GM08714 (cell line): ENCODE data around the gene SNED1.

Source experiments
- H3K4me3 ChIP-seq: fragments of 200-500 bp; sonication (Bioruptor generic); 2 replicates; pipeline ENCODE4 v1.5.1; 2014; ENCODE audit warnings: mild to moderate bottlenecking, low read length, inconsistent platforms
- ZNF274 ChIP-seq: IDR thresholded peaks from 2 replicates; pipeline ENCODE4 v1.6.1; 2012; ENCODE audit warnings: mild to moderate bottlenecking, low read depth, low read length

Gene SNED1

GRCh38 chr2:241037498-241037897 lies 39.1 kb downstream of the SNED1 start:
- no peak overlapping the region for H3K4me3 ChIP-seq
- no peak for TF ChIP-seq ZNF274

DNA sequence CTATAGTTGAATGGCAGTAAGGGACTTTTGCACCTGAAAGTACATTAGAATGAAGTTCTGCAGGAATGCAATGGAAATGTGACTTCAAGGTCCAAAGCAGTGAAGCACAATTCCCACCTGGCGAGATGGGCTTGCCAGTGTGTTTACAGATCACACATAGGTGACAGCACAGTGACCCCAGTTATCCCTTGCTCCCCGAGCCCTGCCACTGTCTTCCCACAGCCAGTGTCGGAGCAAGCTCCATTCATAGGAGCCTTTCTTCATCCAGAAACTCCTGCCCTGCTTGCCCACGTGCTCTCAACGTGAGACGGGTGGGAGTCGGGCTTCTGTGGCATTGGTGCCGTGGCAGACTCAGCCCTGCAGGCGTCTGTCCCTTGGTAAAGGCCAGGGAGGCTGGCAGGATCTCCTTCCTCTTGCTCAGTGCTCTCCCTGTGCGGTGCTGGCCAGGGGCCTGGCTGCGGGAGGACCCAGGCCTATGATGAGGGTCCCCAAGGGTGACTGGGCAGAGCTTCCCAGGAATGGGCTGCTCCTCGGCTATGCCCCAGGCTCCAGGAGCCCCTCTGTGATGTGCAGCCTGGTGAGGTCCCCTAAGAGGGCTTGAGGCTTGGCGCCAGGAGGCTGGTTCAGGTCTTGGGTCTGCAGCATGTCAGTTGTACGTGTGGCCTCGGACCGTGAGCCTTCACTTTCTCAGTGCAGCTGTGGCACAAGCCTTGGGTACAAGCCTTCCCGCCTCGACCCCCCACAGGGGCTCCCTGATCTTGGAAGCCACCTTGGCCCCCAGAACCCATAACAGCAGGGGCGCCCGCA lies 40.2 kb downstream of the SNED1 start:
- H3K4me3 ChIP-seq, result no peak overlapping the region
- no peak for TF ChIP-seq ZNF274

DNA sequence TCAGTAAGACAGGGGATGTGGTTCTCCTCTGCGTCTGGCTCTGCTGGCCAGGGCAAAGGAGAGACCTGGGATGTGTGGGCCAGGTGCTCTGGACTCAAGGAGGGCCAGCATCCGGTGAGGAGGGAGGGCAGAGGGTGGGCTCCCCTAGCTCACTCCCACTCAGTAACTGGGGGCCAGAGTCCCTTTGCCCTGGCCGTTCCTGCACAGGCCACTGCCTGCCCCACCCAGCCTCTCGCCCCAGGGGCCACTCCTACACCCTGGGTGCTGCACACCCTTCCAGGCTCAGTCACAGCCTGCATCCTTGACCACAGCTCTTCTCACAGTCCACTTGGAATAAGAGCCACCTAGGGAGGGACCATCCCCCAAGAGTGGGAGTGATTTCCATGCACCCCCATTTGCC lies 41.0 kb downstream of the SNED1 start:
- TF ChIP-seq ZNF274, result no peak
- no peak overlapping the region for H3K4me3 ChIP-seq

GRCh38 chr2:241040081-241040803 lies 41.8 kb downstream of the SNED1 start:
- H3K4me3 ChIP-seq, result no peak overlapping the region
- no peak for TF ChIP-seq ZNF274

DNA sequence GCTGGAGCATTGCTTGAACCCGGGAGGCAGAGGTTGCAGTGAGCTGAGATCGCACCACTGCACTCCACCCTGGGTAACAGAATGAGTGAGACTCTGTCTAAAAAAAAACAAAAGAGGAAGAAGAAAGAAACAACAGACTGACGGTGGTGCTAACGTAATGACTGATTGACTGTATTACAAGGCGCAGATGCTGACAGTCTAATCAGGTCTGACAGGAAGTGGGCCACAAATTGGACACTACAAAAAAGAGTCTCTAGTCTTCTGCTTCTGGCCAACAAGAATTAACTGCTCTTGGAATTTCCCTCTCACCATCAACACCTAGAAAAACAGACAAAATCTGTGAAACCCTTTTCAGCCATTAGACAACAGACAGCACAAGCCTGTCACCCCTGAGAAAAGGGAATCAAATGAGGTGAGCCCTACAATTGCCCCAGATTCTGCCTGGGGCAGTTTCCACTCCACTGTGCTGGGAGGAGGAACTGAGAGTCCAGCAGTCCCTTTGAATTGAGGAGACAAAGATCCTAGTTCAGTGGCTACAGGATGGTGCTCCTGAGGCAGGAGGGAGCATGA lies 43.3 kb downstream of the SNED1 start:
- no peak for TF ChIP-seq ZNF274

GRCh38 chr2:241043581-241043980 lies 45.2 kb downstream of the SNED1 start:
- no peak for TF ChIP-seq ZNF274
- H3K4me3 ChIP-seq, result no peak overlapping the region

More for the DNA sequence above, 43.3 kb downstream of the SNED1 start:
- no peak overlapping the region; the same call in 1 of the 2 replicates for H3K4me3 ChIP-seq

DNA sequence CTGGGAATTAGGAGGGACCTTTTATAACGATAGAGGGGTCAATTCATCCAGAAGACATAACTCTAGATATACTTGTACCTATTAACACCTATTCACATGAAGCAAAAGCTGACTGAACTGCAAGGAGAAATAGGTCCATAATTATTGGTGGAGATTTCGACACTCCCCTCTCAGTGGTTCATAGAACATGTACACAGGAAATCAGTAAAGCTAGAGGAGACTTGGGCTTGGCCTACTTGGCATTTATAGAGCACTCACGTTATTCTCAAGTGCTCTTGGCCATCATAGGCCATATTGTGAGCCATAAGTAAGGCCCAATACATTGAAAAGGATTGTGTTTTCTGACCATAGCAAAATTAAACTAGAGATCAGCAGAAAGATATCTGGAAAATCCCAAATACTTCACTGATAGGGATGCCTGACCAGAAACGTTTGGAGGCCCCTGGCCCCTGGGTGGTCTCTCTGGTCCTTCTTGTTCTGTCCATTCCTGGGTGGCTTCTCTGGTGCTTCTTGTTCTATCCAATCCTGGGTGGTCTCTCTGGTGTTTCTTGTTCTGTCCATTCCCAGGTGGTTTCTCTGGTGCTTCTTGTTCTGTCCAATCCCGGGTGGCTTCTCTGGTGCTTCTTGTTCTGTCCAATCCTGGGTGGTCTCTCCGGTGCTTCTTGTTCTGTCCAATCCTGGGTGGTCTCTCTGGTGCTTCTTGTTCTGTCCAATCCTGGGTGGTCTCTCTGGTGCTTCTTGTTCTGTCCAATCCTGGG lies 49.0 kb downstream of the SNED1 start:
- TF ChIP-seq ZNF274, result no peak
- no peak overlapping the region for H3K4me3 ChIP-seq

GRCh38 chr2:241048149-241048948 lies 49.9 kb downstream of the SNED1 start:
- TF ChIP-seq ZNF274, result no peak
- H3K4me3 ChIP-seq, result no peak overlapping the region

GRCh38 chr2:241048949-241049343 lies 50.5 kb downstream of the SNED1 start:
- no peak for TF ChIP-seq ZNF274
- H3K4me3 ChIP-seq, result no peak overlapping the region

DNA sequence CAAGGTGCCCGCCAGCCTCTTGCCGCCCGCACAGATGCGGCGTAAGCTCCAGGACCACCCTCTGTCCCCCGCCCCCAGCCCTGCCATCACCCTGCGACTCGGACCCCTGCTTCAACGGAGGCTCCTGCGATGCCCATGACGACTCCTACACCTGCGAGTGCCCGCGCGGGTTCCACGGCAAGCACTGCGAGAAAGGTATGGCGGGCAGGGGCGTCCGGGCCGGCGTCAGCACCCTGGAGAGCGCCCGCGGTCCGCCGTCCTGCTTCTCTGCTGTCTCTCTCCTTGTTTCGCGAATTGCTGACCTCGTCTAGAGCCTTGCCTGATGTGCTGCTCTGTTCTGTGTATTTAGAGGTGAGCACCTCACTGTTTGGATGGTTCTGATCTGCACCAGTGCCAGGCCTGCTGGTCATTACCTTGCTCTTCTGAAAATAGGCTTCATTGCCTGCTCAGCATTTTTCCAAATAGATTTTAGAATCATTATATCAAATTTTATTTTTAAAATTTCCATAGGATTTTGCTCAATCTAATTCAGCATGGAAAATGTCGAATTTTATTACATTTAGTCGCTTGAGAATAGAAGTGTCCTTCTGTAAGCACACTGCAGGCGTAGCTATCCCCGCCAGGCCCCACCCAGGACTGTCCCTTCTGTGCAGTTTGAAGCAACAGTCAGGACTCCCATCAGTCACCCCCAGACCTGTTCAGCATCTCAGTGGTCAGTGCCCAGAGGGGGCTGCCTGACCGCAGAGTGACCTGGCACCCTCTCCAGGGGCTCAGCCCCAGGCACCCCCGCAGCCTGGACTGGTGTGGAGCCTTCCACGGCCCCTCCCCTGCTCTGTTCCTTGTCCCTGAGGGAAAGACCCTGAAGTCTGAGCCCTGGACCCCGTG lies 51.6 kb downstream of the SNED1 start:
- no peak for TF ChIP-seq ZNF274

GRCh38 chr2:241050624-241051577 lies 52.5 kb downstream of the SNED1 start:
- H3K4me3 ChIP-seq, result no peak overlapping the region
- TF ChIP-seq ZNF274, result no peak

More for the DNA sequence above, 51.6 kb downstream of the SNED1 start:
- H3K4me3 ChIP-seq, result no peak overlapping the region
